K562 (cell line): ENCODE measurements around the gene COL4A2.

Source experiments
- ATF1 ChIP-seq, 2 experiments: fragments of 450-650 bp in 1 of 2; IDR thresholded peaks; 2 replicates each; pipeline ENCODE4 v1.6.1; 2016; ENCODE audit warnings: missing compliant biosample characterization in 1 of 2, missing genetic modification characterization in 1 of 2
- CREM ChIP-seq: IDR thresholded peaks from 2 replicates; pipeline ENCODE4 v1.6.1; 2014; ENCODE audit warnings: antibody characterized with exemption, low read depth
- CTCF ChIP-seq, 3 experiments: IDR thresholded peaks in 2 of 3; conservative IDR thresholded peaks in 1 of 3; 2 replicates each; pipeline ENCODE4 v1.5.1; 2011 to 2012; ENCODE audit warnings: low read length in 3 of 3, mild to moderate bottlenecking in 3 of 3, control low read depth in 2 of 3, improper control_type of control experiment in 1 of 3, inconsistent platforms in 1 of 3, low read depth in 1 of 3, mixed read lengths in 1 of 3, moderate library complexity in 1 of 3; ENCODE audit not compliant: insufficient read depth in 2 of 3
- CTCFL ChIP-seq: IDR thresholded peaks from 2 replicates; pipeline ENCODE4 v1.6.1; 2011; ENCODE audit warnings: borderline replicate concordance, low read depth, mild to moderate bottlenecking, moderate library complexity, low read length; ENCODE audit not compliant: insufficient read depth, poor library complexity, severe bottlenecking
- EP300 ChIP-seq: IDR thresholded peaks from 2 replicates; pipeline ENCODE4 v1.6.1; 2012; ENCODE audit warnings: low read length, improper control_type of control experiment
- GABPB1 ChIP-seq: sonication (generic); formaldehyde crosslinking; IDR thresholded peaks from 2 replicates; pipeline ENCODE4 v1.8.0; 2022; ENCODE audit warnings: mild to moderate bottlenecking, missing genetic modification reagents
- KDM1A ChIP-seq, 2 experiments: fragments of 450-650 bp; IDR thresholded peaks; 2 replicates each; pipeline ENCODE4 v1.6.1; 2016; ENCODE audit warnings: mild to moderate bottlenecking in 2 of 2
- L3MBTL2 ChIP-seq: fragments of 450-650 bp; IDR thresholded peaks from 2 replicates; pipeline ENCODE4 v1.6.1; 2016; ENCODE audit warnings: mild to moderate bottlenecking, moderate library complexity
- MAZ ChIP-seq, 2 experiments: fragments of 450-650 bp in 1 of 2; sonication (generic) in 1 of 2; formaldehyde crosslinking; IDR thresholded peaks in 1 of 2; conservative IDR thresholded peaks in 1 of 2; 2 replicates each; pipeline versions ENCODE4 v1.4.0 to v1.5.0; 2020; ENCODE audit warnings: mild to moderate bottlenecking in 1 of 2, missing genetic modification reagents in 1 of 2
- USF2 ChIP-seq: sonication (generic); formaldehyde crosslinking; IDR thresholded peaks from 2 replicates; pipeline ENCODE4 v1.5.0; 2020; ENCODE audit warnings: missing genetic modification reagents
- ZNF253 ChIP-seq: fragments of 250-450 bp; sonication (Bioruptor Pico); conservative IDR thresholded peaks from 2 replicates; pipeline ENCODE4 v1.6.1; 2021; ENCODE audit warnings: mild to moderate bottlenecking

- TF ChIP-seq ZNF253 (CRISPR knock-in tag) (no peak), GABPB1 (CRISPR knock-in tag) (no peak), EP300 (no peak), USF2 (CRISPR knock-in tag) (no peak), CREM (no peak), ATF1 (CRISPR knock-in tag; IDR thresholded peaks at IDR 0.05) (no peak), ATF1 (tag; IDR thresholded peaks at IDR 0.05) (no peak), CTCF (IDR thresholded peaks at IDR 0.05 in 2 of 3, conservative IDR thresholded peaks at IDR 0.05 in 1 of 3; ENCODE audit: insufficient read depth in 2 of 3, low read depth in 1 of 3, low read length in 3 of 3) (no peak), CTCFL (no peak), L3MBTL2 (no peak), KDM1A (IDR thresholded peaks at IDR 0.05) (no peak), MAZ (CRISPR knock-in tag; conservative IDR thresholded peaks at IDR 0.05 in 1 of 2, IDR thresholded peaks at IDR 0.05 in 1 of 2) (no peak)
Observed at GRCh38 chr13:110290153-110290552, 16.9 kb upstream of the COL4A2 start.
